ENCODE data around the gene SPNS3.

GRCh38 chr17:4397840-4398239, 35.9 kb upstream of the SPNS3 start:
- TF ChIP-seq CTCF (IDR thresholded peaks at IDR 0.05 in 4 of 5, conservative IDR thresholded peaks at IDR 0.05 in 1 of 5), result no peak
- TF ChIP-seq POLR2A (IDR thresholded peaks at IDR 0.05), result no peak

All from gastrocnemius medialis (tissue), 4 donors.